ENCODE measurements around the gene MAP3K7. TPM values are rescaled to one million over a fixed set of nuclear protein-coding genes. Genes with fewer than 3 reads are reported as not detected.

MAP3K7 gene
- total RNA-seq, 1 donor from 2014 or later = 31.8 TPM

DNA sequence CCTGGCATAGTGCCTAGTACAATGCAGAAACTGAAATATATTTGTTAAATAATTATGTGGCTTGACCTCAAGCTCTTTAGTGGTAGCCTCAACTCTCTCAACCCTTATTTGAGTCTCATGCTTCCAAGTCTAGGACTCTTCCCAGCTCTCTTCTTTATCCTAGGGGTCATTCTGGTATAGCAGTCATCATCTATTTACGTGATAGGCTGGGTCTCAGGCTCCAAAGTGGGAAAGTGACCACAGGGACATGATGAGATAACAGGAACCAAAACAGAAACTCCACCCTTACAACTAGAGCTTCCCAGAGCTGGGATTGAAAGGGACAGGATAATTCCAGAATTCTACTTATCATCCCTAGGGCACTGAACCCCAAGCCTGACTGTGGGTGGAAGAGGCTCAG lies 17.7 kb upstream of the MAP3K7 start:
- TF ChIP-seq, protein P1, sequence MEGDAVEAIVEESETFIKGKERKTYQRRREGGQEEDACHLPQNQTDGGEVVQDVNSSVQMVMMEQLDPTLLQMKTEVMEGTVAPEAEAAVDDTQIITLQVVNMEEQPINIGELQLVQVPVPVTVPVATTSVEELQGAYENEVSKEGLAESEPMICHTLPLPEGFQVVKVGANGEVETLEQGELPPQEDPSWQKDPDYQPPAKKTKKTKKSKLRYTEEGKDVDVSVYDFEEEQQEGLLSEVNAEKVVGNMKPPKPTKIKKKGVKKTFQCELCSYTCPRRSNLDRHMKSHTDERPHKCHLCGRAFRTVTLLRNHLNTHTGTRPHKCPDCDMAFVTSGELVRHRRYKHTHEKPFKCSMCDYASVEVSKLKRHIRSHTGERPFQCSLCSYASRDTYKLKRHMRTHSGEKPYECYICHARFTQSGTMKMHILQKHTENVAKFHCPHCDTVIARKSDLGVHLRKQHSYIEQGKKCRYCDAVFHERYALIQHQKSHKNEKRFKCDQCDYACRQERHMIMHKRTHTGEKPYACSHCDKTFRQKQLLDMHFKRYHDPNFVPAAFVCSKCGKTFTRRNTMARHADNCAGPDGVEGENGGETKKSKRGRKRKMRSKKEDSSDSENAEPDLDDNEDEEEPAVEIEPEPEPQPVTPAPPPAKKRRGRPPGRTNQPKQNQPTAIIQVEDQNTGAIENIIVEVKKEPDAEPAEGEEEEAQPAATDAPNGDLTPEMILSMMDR (IDR thresholded peaks at IDR 0.05) = no peak
- Mint-ChIP-seq H3K4me3 (ENCODE audit: unreplicated experiment) (no peak overlapping the region), H3K36me3 (ENCODE audit: unreplicated experiment) (no peaks in the 10 kb centered on the region), H3K4me1 (ENCODE audit: unreplicated experiment) (no peaks in the 10 kb centered on the region), H3K27ac (ENCODE audit: unreplicated experiment) (no peak overlapping the region), H3K9me3 (ENCODE audit: unreplicated experiment) (no peaks in the 10 kb centered on the region), H3K27me3 (ENCODE audit: unreplicated experiment) (peaks cover 72% of the 10 kb centered on the region)
- DNase-seq (ENCODE audit: extremely low spot score, unreplicated experiment) = no peak

DNA sequence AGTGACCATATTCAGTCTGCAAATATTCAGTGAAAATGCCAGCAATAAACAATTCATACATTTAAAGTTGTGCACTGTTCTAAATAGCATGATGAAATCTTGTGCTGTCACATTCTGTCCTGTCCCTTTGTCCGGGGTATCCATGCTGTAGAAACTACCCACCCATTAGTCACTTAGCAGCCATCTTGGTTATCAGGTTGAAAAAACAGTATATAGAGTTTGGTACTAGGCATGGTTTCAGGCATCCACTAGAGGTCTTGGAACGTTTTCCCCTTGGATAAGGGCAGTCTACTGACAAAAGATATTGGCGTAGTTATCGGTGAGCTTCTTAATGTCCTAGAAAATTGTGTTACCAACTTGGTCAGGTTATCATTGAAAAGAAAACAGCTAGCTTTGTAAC lies 12.3 kb upstream of the MAP3K7 start:
- no peaks in the 10 kb centered on the region for H3K4me1 Mint-ChIP-seq (ENCODE audit: unreplicated experiment)
- no peak overlapping the region for H3K4me3 Mint-ChIP-seq (ENCODE audit: unreplicated experiment)
- TF ChIP-seq, protein P1 (IDR thresholded peaks at IDR 0.05) = no peak
- no peak overlapping the region for H3K27ac Mint-ChIP-seq (ENCODE audit: unreplicated experiment)
- H3K36me3 Mint-ChIP-seq (ENCODE audit: unreplicated experiment) = no peaks in the 10 kb centered on the region
- no peaks in the 10 kb centered on the region for H3K9me3 Mint-ChIP-seq (ENCODE audit: unreplicated experiment)
- no peak for DNase-seq (ENCODE audit: extremely low spot score, unreplicated experiment)
- peaks cover 59% of the 10 kb centered on the region for H3K27me3 Mint-ChIP-seq (ENCODE audit: unreplicated experiment)

DNA sequence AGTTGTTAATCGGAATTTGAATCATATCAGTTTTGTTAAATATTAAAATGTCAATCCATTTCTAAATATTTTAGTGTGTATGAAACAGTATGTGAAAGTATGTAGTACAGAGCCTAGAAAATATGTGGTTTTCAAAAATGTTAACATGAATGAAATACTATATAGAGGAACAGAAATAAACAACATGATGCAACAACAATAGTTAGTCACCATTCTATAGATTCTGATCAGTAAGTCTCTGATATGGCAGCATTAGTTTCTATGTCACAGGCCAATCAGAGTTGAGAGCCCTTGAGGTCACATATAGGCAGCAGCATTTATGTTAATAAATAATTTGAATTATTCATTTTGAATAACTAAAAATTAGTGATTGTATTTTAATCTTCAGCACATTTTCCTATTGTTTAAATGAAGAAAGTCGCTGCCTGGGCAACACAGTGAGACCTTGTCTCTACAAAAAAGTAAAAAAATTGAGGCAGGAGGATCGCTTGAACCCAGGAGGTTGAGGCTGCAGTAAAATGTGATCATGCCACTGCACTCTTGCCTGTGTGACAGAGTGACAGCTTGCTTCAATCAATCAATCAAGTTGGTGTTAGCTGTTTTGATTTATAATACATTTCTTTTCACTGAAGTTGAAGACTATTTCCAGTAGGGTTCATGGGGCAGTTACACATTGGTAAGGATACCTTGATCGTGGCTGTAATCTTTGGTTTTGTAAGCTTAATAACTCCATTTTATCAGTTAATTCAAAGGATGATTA lies 11.5 kb upstream of the MAP3K7 start:
- TF ChIP-seq, protein P1 (IDR thresholded peaks at IDR 0.05) = no peak
- H3K27me3 Mint-ChIP-seq (ENCODE audit: unreplicated experiment) = peaks cover 57% of the 10 kb centered on the region

DNA sequence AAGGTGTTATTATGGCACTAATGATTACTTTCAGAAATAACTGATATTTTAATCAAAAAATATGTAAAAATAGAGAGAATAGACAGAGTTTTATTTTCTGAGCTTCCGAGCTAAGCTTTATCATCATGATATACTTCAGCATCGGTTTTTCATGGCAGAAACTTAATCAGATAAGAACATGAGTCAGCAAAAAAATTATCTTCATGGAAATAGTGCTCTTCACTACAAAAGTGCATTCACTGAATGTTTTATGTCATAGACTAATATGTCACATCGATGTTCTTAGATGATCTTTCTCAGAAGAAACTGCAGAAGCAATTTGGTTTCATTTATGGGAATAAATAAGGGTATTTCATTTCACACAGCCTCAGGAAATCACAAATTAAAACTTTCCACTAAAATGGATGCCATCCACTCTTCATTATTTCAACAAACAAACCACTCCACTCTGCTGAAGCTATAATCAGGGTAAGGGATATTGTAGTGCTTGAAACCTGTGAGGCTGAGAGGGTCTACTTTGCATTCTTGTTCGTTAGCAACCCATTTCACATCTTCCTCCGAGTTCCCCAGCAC lies 10.2 kb upstream of the MAP3K7 start:
- H3K4me3 Mint-ChIP-seq (ENCODE audit: unreplicated experiment) = no peak overlapping the region
- no peaks in the 10 kb centered on the region for H3K9me3 Mint-ChIP-seq (ENCODE audit: unreplicated experiment)
- DNase-seq (ENCODE audit: extremely low spot score, unreplicated experiment) = no peak
- no peaks in the 10 kb centered on the region for H3K4me1 Mint-ChIP-seq (ENCODE audit: unreplicated experiment)
- H3K27me3 Mint-ChIP-seq (ENCODE audit: unreplicated experiment) = peaks cover 51% of the 10 kb centered on the region
- no peak overlapping the region for H3K27ac Mint-ChIP-seq (ENCODE audit: unreplicated experiment)
- H3K36me3 Mint-ChIP-seq (ENCODE audit: unreplicated experiment) = no peaks in the 10 kb centered on the region
- TF ChIP-seq, protein P1 (IDR thresholded peaks at IDR 0.05) = no peak

More for the DNA sequence above, 11.5 kb upstream of the MAP3K7 start:
- Mint-ChIP-seq H3K36me3 (ENCODE audit: unreplicated experiment) (no peaks in the 10 kb centered on the region), H3K27ac (ENCODE audit: unreplicated experiment) (no peak overlapping the region), H3K4me3 (ENCODE audit: unreplicated experiment) (no peak overlapping the region), H3K9me3 (ENCODE audit: unreplicated experiment) (no peaks in the 10 kb centered on the region), H3K4me1 (ENCODE audit: unreplicated experiment) (no peaks in the 10 kb centered on the region)
- no peak for DNase-seq (ENCODE audit: extremely low spot score, unreplicated experiment)

DNA sequence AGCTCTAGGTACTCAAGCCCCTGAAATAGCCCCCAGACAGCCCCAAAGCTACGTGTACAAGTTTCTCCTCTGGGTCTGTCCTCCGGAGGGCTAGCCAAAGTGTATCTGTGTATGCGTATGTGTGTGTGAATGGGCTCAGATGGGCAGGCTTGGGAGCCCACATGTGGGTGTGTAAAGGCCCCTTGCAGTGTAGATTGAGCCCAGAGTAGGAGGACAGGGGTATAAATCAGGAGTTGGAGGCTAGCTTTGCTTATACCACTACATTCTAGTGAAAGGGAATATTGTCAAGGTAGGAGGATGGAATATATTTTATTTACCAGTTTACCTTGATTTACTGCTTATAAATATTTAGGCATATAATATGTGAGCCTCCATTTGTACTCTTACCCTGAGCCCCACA lies 9.0 kb upstream of the MAP3K7 start:
- TF ChIP-seq, protein P1 (IDR thresholded peaks at IDR 0.05) = no peak
- Mint-ChIP-seq H3K4me1 (ENCODE audit: unreplicated experiment) (no peaks in the 10 kb centered on the region), H3K9me3 (ENCODE audit: unreplicated experiment) (no peaks in the 10 kb centered on the region), H3K4me3 (ENCODE audit: unreplicated experiment) (no peak overlapping the region), H3K27ac (ENCODE audit: unreplicated experiment) (no peak overlapping the region), H3K27me3 (ENCODE audit: unreplicated experiment) (peaks cover 41% of the 10 kb centered on the region), H3K36me3 (ENCODE audit: unreplicated experiment) (no peaks in the 10 kb centered on the region)
- no peak for DNase-seq (ENCODE audit: extremely low spot score, unreplicated experiment)
